Raji (cell line): ENCODE measurements around the gene TSPO.

Source experiments
- POLR2A ChIP-seq: IDR thresholded peaks from 2 replicates; pipeline ENCODE4 v1.6.1; 2011; ENCODE audit warnings: low read depth, low read length, control low read depth; ENCODE audit not compliant: insufficient read depth

Gene TSPO

GRCh38 chr22:43154887-43155536, 3.7 kb downstream of the TSPO start:
- TF ChIP-seq POLR2A = no peak

- no peak for TF ChIP-seq POLR2A
Measured at GRCh38 chr22:43155789-43156188, 4.4 kb downstream of the TSPO start.

DNA sequence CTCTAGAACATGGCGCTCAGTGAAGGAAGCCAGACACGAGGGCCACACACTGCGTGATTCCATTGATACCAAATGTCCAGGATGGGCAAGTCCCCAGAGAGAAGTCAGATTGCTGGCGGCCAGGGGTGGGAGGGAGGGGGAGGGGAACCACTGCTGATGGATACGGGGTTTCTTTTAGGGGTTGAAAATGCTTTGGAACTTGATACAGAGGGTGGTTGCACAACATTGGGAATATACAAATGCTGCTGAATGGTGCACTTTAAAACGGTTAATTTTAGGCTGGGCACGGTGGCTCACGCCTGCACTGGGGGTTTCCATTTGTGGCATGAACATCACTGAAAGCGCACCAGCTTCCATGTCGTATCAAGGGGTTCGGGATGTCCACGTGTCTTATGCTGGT, 5.1 kb downstream of the TSPO start:
- no peak for TF ChIP-seq POLR2A

GRCh38 chr22:43157874-43158546, 6.7 kb downstream of the TSPO start:
- TF ChIP-seq POLR2A = no peak

GRCh38 chr22:43158778-43159483, 7.6 kb downstream of the TSPO start:
- TF ChIP-seq POLR2A = no peak

- no peak for TF ChIP-seq POLR2A
Measured at GRCh38 chr22:43159484-43160178, 8.3 kb downstream of the TSPO start.

GRCh38 chr22:43160497-43161126, 9.3 kb downstream of the TSPO start:
- TF ChIP-seq POLR2A = no peak

GRCh38 chr22:43162412-43163150, 11.2 kb downstream of the TSPO start:
- TF ChIP-seq POLR2A = no peak

GRCh38 chr22:43163241-43163795, 12.0 kb downstream of the TSPO start:
- no peak for TF ChIP-seq POLR2A

DNA sequence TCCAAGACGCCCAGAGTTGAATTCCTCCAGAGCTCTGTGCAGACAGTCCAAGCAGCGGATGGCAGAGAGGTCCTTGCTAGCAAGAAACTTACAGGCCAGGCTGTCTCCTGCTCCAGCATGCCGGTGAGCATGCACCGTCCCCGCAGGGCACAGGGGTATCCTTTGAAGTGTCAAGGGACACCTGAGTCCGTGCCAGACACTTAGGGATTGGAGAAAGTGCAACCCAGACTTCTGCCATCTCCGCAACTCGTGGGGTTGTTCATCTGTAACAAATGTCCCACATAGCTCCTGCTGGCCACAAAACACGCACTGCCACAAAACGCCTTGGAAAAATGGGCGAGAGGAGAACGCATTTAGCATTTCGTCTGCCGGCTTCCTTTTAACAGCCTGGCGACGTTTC, 13.3 kb downstream of the TSPO start:
- no peak for TF ChIP-seq POLR2A

DNA sequence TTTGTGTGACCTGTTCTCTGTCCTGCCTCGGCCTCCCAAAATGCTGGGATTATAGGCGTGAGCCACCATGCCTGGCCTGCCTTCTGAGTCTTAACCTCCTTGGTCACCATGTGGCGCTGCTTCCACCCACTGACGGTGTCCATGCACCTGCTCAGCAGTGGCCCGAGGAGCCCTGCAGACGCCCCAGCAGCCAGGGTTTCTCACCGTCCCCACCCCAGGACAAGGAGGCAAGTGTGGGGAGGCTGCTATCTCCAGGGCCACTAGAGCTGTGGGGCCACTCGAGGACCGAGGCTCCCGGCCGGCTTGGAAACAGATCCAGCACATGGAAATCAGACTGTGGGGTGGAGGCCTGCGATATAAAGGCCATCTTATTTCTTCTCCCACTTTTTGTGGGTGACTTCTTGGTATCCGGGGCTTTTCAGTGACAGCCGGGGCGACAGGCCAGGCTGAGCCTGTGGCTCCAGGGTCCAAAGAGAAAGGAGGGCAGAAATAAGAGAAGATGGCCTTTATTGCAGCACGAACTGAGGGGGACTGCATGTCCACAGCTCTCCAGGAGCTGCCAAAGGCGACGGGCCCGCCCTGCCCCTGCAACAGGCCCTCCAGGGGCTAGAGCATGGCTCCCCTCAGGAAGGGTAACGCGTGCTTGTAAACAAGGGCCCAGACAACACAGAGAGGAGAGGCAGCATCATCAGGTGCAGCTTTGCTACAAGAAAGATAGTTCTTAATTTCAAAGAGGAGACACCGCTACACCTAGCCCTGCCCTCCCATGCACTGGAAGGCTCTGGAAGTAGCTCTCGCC, 15.0 kb downstream of the TSPO start:
- TF ChIP-seq POLR2A = no peak

GRCh38 chr22:43167001-43167589, 15.7 kb downstream of the TSPO start:
- TF ChIP-seq POLR2A = no peak
